ENCODE results near the gene LYAR.
A peak's percentile ranks its signal among the peaks of the same experiment; 100 is the strongest.

Gene LYAR

DNA sequence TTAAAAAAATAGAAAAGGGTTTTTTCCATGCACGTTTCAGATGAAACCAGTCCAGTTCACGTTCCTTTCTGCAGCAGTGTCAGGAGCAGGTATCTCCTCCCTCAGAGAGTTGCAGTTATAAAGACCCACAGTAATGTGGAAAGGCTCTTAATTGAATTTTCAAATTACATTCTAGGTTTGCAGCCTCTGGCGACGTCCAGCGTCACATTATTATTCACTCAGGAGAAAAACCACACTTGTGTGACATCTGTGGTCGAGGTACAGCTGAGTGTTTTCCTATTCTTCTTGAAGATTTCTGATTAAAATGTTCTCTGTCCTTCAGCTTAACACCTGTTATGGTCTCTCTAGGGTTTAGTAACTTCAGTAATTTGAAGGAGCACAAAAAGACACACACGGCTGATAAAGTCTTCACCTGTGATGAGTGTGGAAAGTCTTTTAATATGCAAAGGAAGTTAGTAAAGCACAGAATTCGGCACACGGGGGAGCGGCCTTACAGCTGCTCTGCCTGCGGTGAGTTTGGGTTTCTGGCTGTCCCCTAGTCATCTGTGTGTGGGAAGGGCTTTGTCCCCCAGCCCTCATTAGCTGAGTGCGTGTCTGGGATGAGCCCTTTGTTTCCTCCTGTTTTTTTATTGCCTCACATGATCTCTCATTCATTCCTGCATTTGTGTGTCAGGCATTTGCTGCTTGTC, 25.7 kb upstream of the LYAR start:
- peak; percentile 24 for DNase-seq (ENCODE audit: low spot score)
- Histone ChIP-seq H3K23ac (ENCODE audit: low read depth, low read length, poor library complexity) (no peak overlapping the region), H3K4ac (ENCODE audit: low read length) (no peak overlapping the region), H4K91ac (ENCODE audit: low read depth, low read length, poor library complexity) (no peak overlapping the region), H2BK5ac (ENCODE audit: low read length) (no peak overlapping the region), H3K18ac (ENCODE audit: low read length) (no peak overlapping the region), H3K14ac (ENCODE audit: low read length) (no peak overlapping the region), H2BK120ac (ENCODE audit: low read depth, low read length) (no peak overlapping the region), H3K4me2 (ENCODE audit: insufficient read depth, low read length, poor library complexity, severe bottlenecking) (no peak overlapping the region), H3K9ac (ENCODE audit: low read depth, low read length, poor library complexity) (no peak overlapping the region), H3K27me3 (ENCODE audit: control insufficient read depth in 3 of 3, insufficient read depth in 3 of 3, low read depth in 1 of 3, low read length in 3 of 3) (no peaks in the 10 kb centered on the region), H2AFZ (ENCODE audit: low read length) (no peak overlapping the region), H3K4me1 (ENCODE audit: control insufficient read depth in 2 of 2, insufficient read depth in 1 of 2, low read depth in 1 of 2, low read length in 2 of 2) (peaks cover 0 to 10% of the 10 kb centered on the region in 2 donors), H3K36me3 (replicated peaks in 1 of 2; ENCODE audit: control insufficient read depth in 2 of 2, insufficient read depth in 2 of 2, low read length in 2 of 2) (peaks cover 3 to 59% of the 10 kb centered on the region in 2 donors), H3K79me1 (ENCODE audit: low read depth, low read length) (no peaks in the 10 kb centered on the region), H4K8ac (ENCODE audit: low read depth, low read length) (no peak overlapping the region), H2BK12ac (ENCODE audit: low read length) (no peak overlapping the region), H3K9me3 (replicated peaks in 1 of 2; ENCODE audit: control insufficient read depth in 2 of 2, insufficient read depth in 1 of 2, low read depth in 1 of 2, low read length in 2 of 2) (no peaks in the 10 kb centered on the region), H2AK5ac (ENCODE audit: low read depth, low read length) (no peak overlapping the region), H3K4me3 (ENCODE audit: low read length in 2 of 2) (no peak overlapping the region), H2BK15ac (ENCODE audit: low read length) (no peak overlapping the region), H3K27ac (replicated peaks; ENCODE audit: low read length) (no peak overlapping the region)
- no CpG with 5 or more reads among the region's 12 CpGs for WGBS, 2 donors (ENCODE audit: extremely low coverage in 2 of 2, insufficient read length in 2 of 2, insufficient replicate concordance in 1 of 2)

DNA sequence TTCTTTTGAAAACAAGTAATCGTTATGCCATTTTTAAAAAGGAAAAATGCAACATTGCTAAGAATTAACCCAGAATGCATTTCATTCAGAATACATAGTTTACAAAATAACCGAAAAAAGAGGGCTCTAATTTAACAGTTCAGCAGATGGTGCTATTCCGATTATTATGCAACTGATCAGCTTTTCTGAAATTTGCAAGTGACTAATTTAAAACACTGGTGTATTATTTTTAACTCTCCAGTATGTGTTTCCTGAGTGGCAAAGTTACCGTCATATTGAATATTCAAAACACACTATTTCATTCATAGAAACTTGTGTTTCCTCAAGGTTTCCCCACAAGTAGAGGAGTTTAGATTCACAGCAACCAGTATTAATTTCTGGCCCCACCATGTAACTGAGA, 21.2 kb upstream of the LYAR start:
- H3K4me2 ChIP-seq (ENCODE audit: insufficient read depth, low read length, poor library complexity, severe bottlenecking): no peak overlapping the region
- no peak overlapping the region for H3K14ac ChIP-seq (ENCODE audit: low read length)
- no peak overlapping the region for H2BK12ac ChIP-seq (ENCODE audit: low read length)
- no peak overlapping the region for H3K23ac ChIP-seq (ENCODE audit: low read depth, low read length, poor library complexity)
- H3K9ac ChIP-seq (ENCODE audit: low read depth, low read length, poor library complexity): no peak overlapping the region
- H3K4me1 ChIP-seq (ENCODE audit: control insufficient read depth in 2 of 2, insufficient read depth in 1 of 2, low read depth in 1 of 2, low read length in 2 of 2): peaks cover 0 to 5% of the 10 kb centered on the region in 2 donors
- no peak for DNase-seq (ENCODE audit: low spot score)
- WGBS, 2 donors (ENCODE audit: extremely low coverage in 2 of 2, insufficient read length in 2 of 2, insufficient replicate concordance in 1 of 2): no CpG with 5 or more reads among the region's 4 CpGs
- H2AK5ac ChIP-seq (ENCODE audit: low read depth, low read length): no peak overlapping the region
- H4K8ac ChIP-seq (ENCODE audit: low read depth, low read length): no peak overlapping the region
- H3K4ac ChIP-seq (ENCODE audit: low read length): no peak overlapping the region
- H3K9me3 ChIP-seq (replicated peaks in 1 of 2; ENCODE audit: control insufficient read depth in 2 of 2, insufficient read depth in 1 of 2, low read depth in 1 of 2, low read length in 2 of 2): no peaks in the 10 kb centered on the region
- no peak overlapping the region for H4K91ac ChIP-seq (ENCODE audit: low read depth, low read length, poor library complexity)
- no peak overlapping the region for H2AFZ ChIP-seq (ENCODE audit: low read length)
- no peaks in the 10 kb centered on the region for H3K27me3 ChIP-seq (ENCODE audit: control insufficient read depth in 3 of 3, insufficient read depth in 3 of 3, low read depth in 1 of 3, low read length in 3 of 3)
- H2BK120ac ChIP-seq (ENCODE audit: low read depth, low read length): no peak overlapping the region
- no peak overlapping the region for H2BK15ac ChIP-seq (ENCODE audit: low read length)
- no peak overlapping the region for H3K18ac ChIP-seq (ENCODE audit: low read length)
- no peak overlapping the region for H3K4me3 ChIP-seq (ENCODE audit: low read length in 2 of 2)
- H3K36me3 ChIP-seq (replicated peaks in 1 of 2; ENCODE audit: control insufficient read depth in 2 of 2, insufficient read depth in 2 of 2, low read length in 2 of 2): peaks cover 11 to 53% of the 10 kb centered on the region in 2 donors
- H2BK5ac ChIP-seq (ENCODE audit: low read length): no peak overlapping the region
- no peak overlapping the region for H3K27ac ChIP-seq (replicated peaks; ENCODE audit: low read length)
- H3K79me1 ChIP-seq (ENCODE audit: low read depth, low read length): no peaks in the 10 kb centered on the region

DNA sequence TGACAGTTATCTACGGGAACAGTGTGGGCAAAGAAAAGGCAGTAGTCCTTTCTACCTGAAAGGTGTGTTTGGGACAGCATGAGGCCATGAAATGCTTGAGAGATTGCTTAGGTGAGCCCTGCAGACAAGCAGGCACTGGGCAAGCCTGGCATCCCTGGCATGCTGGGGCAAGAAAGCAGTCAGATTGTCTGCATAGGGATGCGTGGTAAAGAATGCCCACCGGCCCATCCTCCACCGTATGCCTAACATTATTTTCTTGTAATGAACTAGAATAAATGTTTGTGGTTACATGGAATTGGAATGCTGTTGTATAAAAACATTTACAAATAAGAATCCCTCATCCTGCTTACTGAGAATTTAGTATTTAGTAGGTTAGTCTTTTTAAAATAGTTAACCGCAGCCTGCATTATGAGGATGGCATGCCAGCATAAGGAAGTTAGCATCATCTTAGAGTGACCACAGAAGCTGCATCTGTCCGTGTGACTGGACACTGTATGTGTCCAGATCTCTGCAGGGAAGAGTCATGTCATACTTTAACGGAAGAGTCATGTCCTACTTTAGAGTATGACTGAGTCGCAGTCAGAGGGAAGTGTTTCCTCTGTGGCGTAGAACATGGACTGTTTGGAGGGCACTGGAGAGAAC, 19.0 kb upstream of the LYAR start:
- Histone ChIP-seq H2AFZ (ENCODE audit: low read length) (no peak overlapping the region), H3K18ac (ENCODE audit: low read length) (no peak overlapping the region), H2AK5ac (ENCODE audit: low read depth, low read length) (no peak overlapping the region), H3K4me1 (ENCODE audit: control insufficient read depth in 2 of 2, insufficient read depth in 1 of 2, low read depth in 1 of 2, low read length in 2 of 2) (no peaks in the 10 kb centered on the region), H3K23ac (ENCODE audit: low read depth, low read length, poor library complexity) (no peak overlapping the region), H4K91ac (ENCODE audit: low read depth, low read length, poor library complexity) (no peak overlapping the region), H3K4ac (ENCODE audit: low read length) (no peak overlapping the region), H3K4me3 (ENCODE audit: low read length in 2 of 2) (no peak overlapping the region), H2BK12ac (ENCODE audit: low read length) (no peak overlapping the region), H2BK120ac (ENCODE audit: low read depth, low read length) (no peak overlapping the region), H3K14ac (ENCODE audit: low read length) (no peak overlapping the region), H3K9ac (ENCODE audit: low read depth, low read length, poor library complexity) (no peak overlapping the region), H2BK15ac (ENCODE audit: low read length) (no peak overlapping the region), H3K27ac (replicated peaks; ENCODE audit: low read length) (no peak overlapping the region), H2BK5ac (ENCODE audit: low read length) (no peak overlapping the region), H3K9me3 (replicated peaks in 1 of 2; ENCODE audit: control insufficient read depth in 2 of 2, insufficient read depth in 1 of 2, low read depth in 1 of 2, low read length in 2 of 2) (no peaks in the 10 kb centered on the region), H3K36me3 (replicated peaks in 1 of 2; ENCODE audit: control insufficient read depth in 2 of 2, insufficient read depth in 2 of 2, low read length in 2 of 2) (peaks cover 11 to 46% of the 10 kb centered on the region in 2 donors), H3K79me1 (ENCODE audit: low read depth, low read length) (no peaks in the 10 kb centered on the region), H3K27me3 (ENCODE audit: control insufficient read depth in 3 of 3, insufficient read depth in 3 of 3, low read depth in 1 of 3, low read length in 3 of 3) (no peaks in the 10 kb centered on the region), H3K4me2 (ENCODE audit: insufficient read depth, low read length, poor library complexity, severe bottlenecking) (no peak overlapping the region), H4K8ac (ENCODE audit: low read depth, low read length) (no peak overlapping the region)
- no peak for DNase-seq (ENCODE audit: low spot score)
- WGBS, 2 donors (ENCODE audit: extremely low coverage in 2 of 2, insufficient read length in 2 of 2, insufficient replicate concordance in 1 of 2): no CpG with 5 or more reads among the region's 9 CpGs

DNA sequence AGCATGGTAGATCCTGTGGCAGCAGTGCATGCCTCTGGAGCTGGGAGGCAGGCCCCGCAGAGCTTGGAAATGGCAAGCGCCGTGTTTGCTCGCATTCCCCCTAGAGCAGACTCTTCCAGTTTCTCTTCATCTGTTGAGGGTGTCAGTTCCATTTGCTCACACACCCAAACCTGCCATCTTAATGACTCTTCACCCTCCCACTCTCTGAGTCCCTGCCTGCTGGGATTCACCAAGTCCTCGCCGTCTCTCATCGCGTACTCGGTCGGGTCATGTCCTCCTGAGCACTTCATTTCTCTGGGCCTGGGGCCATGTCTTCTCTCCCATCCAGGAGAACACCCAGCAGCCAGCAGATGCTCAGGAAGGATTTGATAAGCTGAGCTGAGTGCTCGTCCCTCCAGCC, 17.0 kb upstream of the LYAR start:
- no peak overlapping the region for H4K8ac ChIP-seq (ENCODE audit: low read depth, low read length)
- H3K27me3 ChIP-seq (ENCODE audit: control insufficient read depth in 3 of 3, insufficient read depth in 3 of 3, low read depth in 1 of 3, low read length in 3 of 3): no peaks in the 10 kb centered on the region
- H3K9ac ChIP-seq (ENCODE audit: low read depth, low read length, poor library complexity): no peak overlapping the region
- H3K27ac ChIP-seq (replicated peaks; ENCODE audit: low read length): no peak overlapping the region
- no peaks in the 10 kb centered on the region for H3K4me1 ChIP-seq (ENCODE audit: control insufficient read depth in 2 of 2, insufficient read depth in 1 of 2, low read depth in 1 of 2, low read length in 2 of 2)
- no peak overlapping the region for H3K18ac ChIP-seq (ENCODE audit: low read length)
- no peak overlapping the region for H2AK5ac ChIP-seq (ENCODE audit: low read depth, low read length)
- no peak overlapping the region for H2BK12ac ChIP-seq (ENCODE audit: low read length)
- no peaks in the 10 kb centered on the region for H3K9me3 ChIP-seq (replicated peaks in 1 of 2; ENCODE audit: control insufficient read depth in 2 of 2, insufficient read depth in 1 of 2, low read depth in 1 of 2, low read length in 2 of 2)
- DNase-seq (ENCODE audit: low spot score): no peak
- H3K79me1 ChIP-seq (ENCODE audit: low read depth, low read length): no peaks in the 10 kb centered on the region
- peaks cover 19 to 46% of the 10 kb centered on the region in 2 donors for H3K36me3 ChIP-seq (replicated peaks in 1 of 2; ENCODE audit: control insufficient read depth in 2 of 2, insufficient read depth in 2 of 2, low read length in 2 of 2)
- WGBS, 2 donors (ENCODE audit: extremely low coverage in 2 of 2, insufficient read length in 2 of 2, insufficient replicate concordance in 1 of 2): no CpG with 5 or more reads among the region's 11 CpGs
- H2AFZ ChIP-seq (ENCODE audit: low read length): no peak overlapping the region
- H3K23ac ChIP-seq (ENCODE audit: low read depth, low read length, poor library complexity): no peak overlapping the region
- no peak overlapping the region for H3K4me2 ChIP-seq (ENCODE audit: insufficient read depth, low read length, poor library complexity, severe bottlenecking)
- H3K4me3 ChIP-seq (ENCODE audit: low read length in 2 of 2): no peak overlapping the region
- no peak overlapping the region for H2BK5ac ChIP-seq (ENCODE audit: low read length)
- H2BK120ac ChIP-seq (ENCODE audit: low read depth, low read length): no peak overlapping the region
- H3K4ac ChIP-seq (ENCODE audit: low read length): no peak overlapping the region
- H2BK15ac ChIP-seq (ENCODE audit: low read length): no peak overlapping the region
- H3K14ac ChIP-seq (ENCODE audit: low read length): no peak overlapping the region
- H4K91ac ChIP-seq (ENCODE audit: low read depth, low read length, poor library complexity): no peak overlapping the region
